AG20443 (cell line): ENCODE results near the gene MYO1E.

Experiments used
- DNase-seq: peaks from one replicate; pipeline ENCODE4 v3.0.0; 2012; ENCODE audit warnings: low spot score, mixed read lengths

Gene MYO1E

DNA sequence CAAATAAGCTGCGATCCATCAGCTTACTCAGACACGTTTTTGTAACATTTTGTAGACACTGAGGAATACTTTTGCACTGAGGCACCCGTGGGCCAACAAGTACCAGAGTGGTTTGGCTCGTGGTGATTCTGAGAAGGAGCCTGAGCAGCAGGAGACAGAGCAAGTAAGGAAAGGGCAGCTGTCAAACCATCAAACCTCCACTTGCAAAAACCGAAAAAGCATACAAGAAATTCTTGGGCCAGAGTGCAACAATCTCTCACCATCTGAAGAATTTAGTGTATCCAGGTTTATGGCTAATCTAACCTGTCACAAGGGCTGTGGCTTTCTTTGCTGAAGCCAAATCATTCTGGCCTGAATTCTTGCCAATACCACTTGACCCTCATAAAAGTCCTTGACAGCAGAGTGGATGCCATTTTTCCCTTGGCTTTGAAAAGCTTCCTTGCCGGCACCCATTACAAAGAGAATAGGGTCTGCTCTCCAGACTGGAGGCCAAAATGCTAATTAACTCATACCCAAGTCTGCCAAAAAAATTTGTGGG lies 56.7 kb downstream of the MYO1E start:
- DNase-seq: peak; percentile 66

DNA sequence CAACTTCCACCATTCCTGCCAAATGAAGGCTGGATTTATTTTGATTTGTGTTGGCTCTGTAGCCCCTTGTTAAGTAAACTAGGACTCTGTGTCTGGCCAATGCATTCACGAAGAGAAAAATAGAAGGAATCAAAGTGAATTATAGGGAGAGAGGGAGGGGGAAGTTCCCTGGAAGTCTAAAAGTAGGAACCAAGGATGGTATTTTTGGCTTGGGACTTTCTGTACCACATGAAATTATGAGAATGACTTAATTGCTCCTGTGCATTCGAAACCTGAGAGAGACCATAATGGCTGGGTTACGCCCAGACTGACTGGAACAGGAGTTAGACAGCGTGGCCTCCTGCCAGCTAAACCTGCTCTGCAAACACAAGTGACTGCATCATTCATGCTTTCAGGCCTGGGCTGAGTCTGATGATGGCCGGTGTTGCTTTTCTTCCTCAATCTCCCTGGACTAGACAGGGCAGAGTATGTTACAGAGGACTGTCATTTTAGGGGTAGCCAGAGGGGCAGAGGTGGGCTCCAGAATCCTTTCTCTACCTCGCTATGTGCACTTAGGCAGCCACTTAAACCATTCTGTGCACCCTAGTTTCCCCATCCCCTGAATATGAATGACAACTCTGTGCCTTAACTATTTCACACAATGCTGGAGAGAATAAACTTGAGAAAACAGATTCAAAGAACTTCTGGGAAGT lies 58.9 kb downstream of the MYO1E start:
- no peak for DNase-seq

DNA sequence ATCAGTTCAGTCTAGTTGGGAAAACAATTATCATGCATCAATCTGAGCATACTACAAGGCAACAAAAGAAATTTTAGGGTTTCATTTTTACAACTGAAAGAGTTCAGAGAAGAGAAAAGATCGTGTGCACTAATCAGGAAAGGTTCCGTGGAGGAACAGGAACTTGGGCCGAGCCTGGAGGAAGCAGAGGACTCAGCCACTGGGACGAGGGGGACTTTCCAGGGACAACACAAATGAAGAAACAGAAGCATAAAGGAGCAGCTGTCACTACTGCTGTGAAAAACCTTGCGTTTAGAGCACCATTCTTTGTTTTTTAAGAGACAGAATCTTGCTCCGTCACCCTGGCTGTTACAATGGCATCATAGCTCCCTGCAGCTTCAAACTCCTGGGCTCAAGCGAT lies 60.5 kb downstream of the MYO1E start:
- DNase-seq: no peak

DNA sequence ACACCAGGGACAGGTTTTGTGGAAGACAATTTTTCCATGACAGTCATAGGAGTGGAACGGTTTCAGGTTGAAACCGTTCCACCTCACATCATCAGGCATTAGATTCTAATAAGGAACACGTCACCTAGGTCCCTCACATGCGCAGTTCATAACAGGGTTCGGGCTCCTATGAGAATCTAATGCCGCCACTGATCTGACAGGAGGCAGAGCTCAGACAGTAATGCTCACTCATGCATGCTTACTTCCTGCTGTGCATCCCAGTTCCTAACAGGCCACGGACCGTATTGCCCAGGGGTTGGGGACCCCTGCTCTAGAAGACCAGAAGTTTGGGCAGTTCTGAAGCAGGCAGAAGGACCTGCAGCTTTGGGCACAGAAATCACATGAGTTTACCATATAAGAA lies 61.5 kb downstream of the MYO1E start:
- no peak for DNase-seq

DNA sequence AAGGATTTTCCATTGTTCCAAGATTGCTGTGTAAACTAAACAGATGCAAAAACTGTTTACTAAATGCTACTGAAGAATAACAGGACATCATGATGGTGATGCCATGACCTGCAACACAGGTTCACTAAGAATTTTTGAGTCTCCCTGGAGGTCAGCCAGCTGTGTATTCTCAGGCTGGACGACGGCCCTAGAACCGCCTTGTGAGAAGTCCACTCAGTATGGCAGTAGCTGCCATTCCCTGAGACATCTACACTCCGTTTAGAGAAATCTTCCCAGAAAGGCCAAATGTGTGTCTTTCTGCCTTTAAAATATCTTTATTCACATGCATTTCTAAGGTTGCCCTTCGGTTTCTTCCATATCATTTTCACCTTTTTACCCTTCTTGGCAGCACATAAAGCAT lies 63.3 kb downstream of the MYO1E start:
- DNase-seq: no peak

DNA sequence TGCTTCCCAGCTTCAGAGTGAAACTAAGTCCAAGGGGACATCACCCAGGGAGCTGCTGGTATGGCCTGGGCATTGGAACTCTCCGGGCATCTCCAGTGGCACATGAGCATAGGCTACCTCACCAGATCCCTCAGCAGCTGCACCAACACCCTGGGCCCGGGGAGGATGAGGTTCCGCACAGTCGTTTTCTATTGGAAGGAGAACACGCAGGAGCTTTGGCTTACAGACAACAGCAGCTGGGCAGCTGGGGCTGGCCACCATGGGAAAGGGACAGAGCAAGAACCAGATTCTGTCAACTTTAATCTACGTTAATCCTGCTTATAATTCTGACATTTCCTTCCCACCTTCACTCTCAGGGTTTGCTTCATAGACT lies 65.5 kb downstream of the MYO1E start:
- no peak for DNase-seq

DNA sequence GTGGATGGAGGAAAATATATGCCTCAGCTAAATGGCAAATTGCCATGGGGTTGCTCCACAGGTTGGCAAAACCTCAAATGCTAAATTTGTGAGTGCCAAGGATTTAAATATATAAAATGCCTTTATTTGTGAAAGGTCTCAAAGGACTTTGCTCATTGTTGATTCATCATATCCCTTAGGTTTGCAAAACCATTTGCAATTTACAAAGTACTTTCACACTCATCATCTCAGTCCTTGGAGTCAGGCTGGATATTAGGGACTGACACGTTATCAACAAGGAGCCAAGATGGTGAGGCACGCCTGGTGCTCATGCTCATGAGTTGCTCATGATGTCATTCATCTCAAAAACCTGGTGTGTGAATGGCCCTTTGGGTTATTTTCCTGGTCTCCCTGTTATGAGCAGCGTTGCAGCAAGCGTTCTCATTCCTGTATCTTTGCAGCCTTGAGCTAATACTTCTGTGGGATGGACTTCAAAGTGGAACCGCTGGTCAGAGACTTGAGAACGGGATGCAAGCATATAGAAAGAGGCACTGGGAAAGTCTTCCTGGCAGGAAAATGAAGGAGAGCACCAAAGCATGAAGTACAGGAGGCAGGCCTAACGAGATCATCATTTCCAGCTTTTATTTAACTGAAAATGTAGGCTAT lies 66.0 kb downstream of the MYO1E start:
- peak; percentile 74 for DNase-seq

DNA sequence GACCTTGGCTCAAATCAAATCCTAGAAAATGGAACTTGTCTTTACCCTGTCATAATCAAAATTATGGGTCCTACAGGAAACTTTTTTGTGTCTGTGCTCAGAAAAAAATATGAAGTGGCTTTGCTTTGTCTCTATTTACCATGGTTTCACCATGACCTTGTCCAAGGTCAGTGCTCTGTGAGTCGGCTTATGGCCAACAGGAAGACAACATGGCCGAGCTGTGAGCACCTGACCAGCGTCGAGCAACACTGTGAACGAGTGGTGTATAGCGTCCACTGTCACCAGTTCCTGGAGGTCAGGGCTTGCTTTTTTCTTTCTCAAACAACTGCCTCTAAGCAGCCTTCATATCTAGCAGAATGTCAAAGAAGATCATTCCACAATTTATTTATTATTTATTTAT lies 67.9 kb downstream of the MYO1E start:
- no peak for DNase-seq

DNA sequence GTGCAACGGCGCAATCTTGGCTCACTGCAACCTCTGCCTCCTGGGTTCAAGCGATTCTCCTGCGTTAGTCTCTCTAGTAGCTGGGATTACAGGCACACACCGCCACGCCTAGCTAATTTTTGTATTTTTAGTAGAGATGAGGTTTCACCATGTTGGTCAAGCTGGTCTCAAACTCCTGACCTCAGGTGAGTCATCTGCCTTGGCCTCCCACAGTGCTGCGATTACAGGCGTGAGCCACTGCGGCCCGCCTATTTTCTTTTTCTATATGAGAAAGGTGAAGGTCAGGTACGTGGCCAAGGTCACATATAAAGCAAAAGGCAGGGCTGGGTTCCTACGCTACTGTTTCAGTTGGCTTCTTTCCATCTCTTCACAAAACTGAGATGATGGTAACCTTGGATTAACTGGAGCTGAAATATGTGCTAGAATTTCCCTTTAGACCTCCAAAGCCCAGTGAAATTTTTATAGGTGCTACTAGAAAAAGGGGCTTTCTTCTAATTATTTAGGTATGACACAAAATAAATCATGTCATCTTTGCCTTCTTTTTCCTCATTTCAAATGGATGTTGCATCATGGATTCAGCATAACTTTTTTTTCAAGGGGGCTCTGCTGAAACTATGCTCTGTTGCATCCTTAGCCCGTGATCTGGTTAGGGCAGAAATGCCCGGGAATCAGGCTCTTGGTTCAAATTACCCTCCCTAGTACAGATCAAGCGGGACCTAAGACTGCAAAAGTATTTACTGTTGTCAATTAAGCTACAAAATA lies 68.5 kb downstream of the MYO1E start:
- DNase-seq: no peak

DNA sequence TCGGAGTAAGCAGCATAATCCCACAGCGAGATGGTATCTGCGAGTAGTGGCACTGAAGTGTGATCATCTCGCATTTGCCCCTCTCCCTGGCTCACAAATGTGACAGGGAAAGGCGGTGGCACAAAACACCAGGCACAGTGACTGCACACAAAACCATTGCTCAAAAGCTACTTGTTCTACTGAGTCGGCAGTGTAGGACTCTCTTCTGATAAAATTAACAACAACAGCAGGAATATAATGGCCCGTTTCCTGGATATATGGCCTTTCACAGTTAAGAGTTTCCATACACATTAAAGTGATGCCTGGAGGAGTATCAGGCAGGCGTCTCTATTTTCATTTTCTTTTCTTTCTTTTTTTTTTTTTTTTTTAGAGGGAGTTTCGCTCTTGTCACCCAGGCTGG lies 69.0 kb downstream of the MYO1E start:
- no peak for DNase-seq

DNA sequence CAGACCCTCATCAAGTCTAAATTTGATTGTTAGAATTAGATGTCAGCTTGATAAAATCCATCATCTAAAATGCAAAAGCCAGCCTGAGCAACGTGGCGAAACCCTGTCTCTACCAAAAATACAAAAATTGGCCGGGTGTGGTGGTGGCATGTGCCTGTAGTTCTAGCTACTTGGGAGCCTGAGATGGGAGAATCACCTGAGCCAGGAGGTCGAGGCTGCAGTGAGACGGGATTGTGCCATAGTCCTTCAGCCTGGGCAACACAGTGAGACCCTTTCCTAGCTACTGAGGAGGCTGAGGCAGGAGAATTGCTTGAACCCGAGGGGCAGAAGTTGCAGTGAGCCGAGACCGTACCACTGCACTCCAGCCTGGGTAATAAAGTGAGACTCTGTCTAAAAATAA lies 69.5 kb downstream of the MYO1E start:
- no peak for DNase-seq

DNA sequence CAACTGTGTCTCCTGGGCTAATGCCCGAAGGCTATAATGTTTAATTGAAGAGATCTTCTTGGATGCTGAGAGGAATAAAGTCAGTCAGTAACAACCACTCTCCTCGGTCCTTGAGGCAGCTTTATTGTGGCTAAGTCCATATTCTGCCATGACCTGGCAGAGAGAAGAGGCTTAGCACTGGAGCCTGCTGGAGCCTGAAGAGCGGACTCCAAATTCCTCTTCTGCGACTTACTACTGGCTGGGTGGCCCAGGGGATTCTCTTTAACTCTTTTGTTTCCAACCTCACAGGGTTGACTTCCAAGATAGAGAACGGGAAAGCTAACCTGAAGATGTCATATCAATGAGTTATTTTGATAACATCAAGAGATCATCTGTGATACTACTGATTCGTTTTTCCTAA lies 71.1 kb downstream of the MYO1E start:
- no peak for DNase-seq

DNA sequence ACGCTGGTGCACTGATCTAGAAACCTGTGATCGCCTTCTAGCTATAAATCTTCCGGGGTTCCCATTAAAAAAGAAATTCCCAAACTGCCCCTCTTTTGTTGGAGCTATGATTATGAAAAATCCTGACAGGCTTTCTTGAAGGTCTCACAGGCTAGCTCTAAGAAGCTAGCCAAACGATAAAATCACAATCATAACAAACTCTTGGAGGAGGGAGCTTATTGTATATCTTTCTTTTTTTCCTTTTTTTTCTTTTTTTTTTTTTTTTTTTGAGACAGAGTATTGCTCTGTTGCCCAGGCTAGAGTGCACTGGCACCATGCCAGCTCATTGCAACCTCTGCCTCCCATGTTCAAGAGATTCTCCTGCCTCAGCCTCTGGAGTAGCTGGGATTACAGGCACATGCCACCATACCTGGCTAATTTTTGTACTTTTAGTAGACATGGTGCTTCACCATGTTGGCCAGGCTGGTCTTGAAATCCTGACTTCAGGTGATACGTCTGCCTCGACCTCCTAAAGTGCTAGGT lies 72.0 kb downstream of the MYO1E start:
- DNase-seq: no peak

DNA sequence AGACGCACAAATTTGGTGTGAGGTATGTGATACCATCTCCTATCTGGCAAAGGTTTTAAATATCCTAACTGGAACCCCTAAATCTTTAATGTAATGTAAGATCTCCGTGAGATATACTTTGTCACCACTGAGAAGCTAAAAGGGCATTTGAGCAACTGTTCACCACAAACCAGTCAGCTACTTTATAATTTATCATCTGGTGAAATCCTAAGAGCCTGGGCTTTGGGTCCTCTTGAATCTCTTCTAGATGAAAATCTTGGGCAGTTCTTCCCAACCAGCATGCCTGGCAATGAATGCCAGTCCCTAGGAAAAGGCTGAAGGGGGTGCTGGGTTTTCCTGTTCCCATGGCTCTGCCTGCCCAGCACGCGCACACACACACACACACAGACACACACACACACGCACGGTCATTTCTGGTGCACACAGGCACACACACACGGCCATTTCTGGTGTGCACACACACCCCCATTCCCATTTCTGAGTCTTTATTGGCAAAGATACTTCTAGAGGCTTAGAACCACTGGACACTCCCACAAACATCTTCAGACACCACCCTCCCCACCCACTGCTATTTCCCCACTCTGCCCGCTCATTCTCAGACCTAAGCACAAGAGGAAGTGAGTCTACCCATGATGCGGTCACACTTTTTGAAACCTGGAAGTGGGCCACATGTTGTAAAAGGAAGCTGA lies 72.6 kb downstream of the MYO1E start:
- peak; percentile 92 for DNase-seq

DNA sequence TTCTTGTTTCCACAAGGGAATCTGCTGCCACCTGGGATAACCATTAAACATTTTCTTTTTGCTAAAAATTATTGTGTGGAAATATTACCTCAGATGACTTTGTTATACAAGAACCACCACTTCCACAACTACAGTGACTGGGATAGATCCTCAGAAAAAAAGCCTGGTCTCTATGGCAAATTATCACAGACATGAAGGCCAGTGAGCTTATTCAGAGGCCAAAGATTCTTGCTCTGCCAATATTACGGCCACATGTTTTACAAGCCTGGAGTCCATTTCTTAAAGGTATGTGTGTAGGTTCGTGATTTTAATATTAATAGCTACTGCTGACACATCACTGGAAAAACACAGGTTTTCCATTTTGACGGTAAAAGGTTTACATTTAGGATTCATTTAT lies 73.8 kb downstream of the MYO1E start:
- no peak for DNase-seq

DNA sequence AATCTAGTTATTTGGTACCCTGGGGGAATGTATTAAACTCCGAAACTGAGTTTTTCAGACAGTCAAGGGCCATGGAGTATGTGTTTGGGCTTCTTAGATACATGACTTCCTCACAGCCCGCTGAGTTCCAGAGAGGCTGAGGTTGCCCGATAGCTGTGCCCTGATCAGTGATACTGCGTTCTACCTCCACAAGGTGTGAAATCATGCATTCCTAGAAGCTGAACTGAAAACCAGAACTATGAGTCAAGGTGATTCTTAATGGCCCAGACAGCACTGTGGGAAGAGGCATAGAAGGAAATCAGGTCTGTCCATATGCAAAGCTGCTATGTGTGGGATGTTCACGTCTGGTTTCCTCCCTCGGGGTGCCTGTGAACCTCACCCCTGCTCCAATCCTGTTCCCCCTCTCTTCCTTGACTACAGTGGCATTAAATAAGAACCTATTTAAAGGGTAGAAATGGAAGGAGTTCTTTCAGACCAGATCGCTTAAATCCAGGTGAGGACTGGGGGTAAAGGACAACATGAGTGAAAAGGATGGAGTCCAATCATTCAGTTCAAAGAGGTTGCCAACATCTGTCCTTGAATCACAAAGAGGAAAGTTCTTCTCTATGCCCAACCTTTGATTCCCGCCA lies 74.3 kb downstream of the MYO1E start:
- no peak for DNase-seq

DNA sequence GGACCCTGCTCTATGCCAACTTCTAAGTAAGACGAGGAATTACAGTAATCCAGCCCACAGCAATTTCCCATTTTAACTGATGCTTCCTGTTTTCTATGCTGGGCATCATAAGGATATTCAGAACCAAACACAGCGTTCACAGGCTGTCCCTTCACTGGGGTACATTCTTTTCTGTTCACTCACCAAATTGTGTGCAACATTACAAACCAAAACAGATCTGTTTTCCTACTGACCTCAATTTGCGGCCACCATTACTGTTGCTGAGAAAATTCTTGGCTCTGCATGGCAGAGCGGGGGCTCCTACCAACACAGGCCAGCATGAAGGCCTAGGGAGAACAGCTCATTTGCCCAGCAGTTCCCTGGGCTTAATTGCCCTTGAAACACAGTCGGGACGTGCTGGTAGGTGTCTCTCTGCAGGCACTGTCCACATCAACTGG lies 76.5 kb downstream of the MYO1E start:
- DNase-seq: peak; percentile 77

DNA sequence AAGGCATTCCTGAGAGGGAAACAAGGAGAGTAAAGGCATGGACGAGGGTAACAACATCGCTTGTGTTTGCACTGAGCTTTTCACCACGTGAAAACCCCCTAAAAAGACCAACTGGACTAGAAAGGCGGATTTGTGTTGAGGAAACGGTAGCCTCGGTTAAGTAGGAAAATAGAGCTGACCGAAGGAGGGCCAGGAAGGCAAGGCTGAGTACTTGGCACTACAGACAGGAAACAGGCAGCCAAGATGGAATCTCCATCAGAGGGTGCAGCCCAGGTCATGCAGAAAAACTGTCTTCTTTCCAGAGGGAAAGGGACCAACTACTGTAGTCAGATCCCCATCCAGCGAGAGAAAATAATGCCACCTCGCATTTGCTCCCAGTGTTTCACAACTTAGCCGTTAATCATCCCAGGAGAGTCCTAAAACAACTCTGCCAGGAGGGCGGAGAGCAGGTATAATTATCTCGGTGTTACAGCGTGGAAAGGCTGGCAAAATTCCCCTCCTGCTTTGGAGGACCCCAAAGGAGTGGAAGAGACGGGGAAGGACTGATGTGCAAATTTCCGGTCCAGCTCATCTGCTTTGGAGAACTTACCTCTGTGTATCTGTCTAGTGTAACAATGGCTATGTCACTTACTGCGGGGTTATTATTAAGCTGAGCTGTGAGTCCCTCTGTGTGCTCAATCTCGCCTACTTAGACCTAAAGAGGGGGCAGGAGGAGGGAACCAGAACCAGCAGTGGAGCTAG lies 77.2 kb downstream of the MYO1E start:
- DNase-seq: no peak

DNA sequence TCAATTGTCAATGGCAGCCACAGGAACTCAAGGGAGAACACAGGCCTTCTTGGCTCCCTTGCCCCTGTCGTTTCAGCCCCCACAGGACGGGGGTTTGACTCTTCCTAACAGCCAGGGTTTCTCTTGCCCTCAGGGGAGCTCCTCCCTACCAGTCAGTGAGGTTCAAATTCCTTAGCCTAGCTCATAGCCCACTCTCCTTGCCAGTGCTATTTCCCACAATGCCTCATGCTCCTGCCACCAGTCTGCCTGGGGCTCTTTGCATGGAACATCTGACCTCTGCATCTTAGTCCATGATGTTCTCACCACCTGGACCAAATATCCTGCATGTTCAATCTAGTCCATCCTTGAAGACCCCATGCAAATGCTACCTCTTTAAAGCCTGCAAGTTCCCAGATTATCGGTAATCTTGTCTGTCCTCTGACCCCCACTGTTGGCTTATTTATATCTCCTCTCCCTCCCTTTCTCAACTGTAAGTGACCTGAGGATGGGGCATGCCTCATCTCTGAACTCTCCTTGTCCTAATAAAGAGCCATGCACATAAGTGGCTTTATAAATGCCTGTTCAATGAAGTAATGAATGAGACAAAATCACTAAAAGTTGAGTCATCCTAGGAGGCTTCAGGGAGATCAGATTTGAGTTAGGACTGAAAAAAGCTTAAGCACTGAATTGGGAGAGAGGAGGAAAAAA lies 78.0 kb downstream of the MYO1E start:
- DNase-seq: peak; percentile 71

DNA sequence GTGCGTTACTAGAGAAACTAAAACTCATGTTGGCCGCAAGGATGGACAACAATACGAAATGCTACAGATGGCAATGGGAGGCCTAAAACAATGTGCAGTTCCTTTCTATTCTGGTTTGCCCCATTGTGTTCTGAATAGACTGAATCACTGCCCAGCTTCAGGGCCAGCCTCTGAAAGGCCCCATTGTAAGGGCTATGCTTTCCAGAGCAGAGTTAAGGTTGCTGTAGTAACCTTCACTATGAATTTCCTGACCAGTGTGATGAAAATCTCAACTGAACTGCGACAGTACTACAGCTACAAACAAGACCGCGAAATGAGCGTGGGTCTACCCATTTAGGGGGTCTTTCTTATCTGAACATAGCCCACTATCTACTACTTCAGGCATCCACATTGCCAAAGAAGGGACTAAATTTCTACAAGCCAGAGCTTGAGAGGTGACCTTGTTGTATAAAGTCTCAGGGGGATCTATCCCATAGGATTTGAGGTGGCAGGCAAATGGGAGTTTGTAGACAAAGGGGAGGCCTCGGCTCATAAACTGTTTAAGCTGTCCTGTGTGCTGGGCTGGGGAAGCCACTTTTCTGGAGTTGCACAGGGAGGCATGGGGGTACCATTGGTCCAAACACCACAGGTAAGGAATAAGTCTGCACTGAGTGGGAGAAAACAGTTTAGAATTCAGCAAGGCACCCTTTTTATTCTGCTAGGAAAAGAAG lies 80.1 kb downstream of the MYO1E start:
- DNase-seq: no peak
